Germinal center (tissue), 1 donor: ENCODE measurements around the gene EPDR1.

Experiments
- DNase-seq: peaks from one replicate; pipeline ENCODE4 v3.0.0; 2012; ENCODE audit warnings: mixed read lengths, low spot score

EPDR1 gene

DNA sequence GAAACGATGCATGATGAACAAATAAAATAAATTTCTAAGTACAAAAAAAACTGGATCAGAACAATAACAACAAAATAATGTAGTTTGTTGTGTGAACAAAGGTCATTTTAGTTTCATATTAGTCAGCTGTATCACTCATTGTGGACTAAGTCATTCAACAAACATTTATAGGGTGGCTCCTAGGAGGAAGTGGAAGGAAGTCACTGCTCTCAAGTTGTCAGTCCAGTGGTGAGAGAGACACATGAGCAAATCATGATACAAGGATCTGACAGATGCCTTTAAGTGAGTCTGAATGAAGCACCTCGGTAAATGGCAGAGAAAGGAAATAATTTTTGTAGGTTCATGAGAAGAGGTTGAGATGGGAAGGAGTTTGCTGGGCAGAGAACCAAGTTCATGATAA is 56.8 kb downstream of the EPDR1 start:
- no peak for DNase-seq

DNA sequence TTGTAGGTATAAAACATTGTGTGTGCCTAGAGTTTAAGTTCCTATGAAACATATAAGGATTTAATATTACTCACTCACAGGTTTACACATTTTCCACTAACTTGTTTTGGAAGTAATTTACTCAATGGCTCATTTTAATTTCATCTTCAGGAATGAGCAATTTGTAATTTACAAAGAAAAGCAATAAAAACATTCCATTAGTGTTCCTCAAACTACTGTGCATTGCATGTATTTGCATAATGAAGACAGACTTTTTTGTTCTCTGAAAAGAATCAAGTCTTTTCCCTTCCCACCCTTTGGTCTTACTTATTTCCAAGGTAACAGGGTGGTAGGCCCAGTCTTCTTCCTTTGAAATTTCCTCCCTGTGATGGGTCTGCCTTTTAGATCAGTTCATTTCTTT is 61.2 kb downstream of the EPDR1 start:
- no peak for DNase-seq

DNA sequence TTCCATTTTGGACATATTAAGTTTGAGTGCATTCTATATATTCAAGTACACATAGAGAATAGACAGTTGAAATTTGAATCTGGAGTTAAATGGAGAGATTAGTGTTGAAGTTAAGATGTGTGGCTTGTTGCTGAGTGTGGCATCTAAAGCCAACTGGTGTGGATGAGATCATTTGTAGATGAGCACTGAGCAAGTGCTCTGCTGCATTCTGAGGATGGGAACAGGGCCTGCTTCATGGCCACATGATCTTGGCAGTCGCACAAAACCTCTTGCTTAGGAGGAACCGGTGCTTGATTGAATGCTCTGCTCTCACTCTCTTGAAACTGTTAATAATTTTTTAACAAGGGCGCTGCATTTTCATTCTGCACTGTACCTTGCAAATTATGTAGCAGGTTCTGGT is 62.0 kb downstream of the EPDR1 start:
- DNase-seq = no peak

DNA sequence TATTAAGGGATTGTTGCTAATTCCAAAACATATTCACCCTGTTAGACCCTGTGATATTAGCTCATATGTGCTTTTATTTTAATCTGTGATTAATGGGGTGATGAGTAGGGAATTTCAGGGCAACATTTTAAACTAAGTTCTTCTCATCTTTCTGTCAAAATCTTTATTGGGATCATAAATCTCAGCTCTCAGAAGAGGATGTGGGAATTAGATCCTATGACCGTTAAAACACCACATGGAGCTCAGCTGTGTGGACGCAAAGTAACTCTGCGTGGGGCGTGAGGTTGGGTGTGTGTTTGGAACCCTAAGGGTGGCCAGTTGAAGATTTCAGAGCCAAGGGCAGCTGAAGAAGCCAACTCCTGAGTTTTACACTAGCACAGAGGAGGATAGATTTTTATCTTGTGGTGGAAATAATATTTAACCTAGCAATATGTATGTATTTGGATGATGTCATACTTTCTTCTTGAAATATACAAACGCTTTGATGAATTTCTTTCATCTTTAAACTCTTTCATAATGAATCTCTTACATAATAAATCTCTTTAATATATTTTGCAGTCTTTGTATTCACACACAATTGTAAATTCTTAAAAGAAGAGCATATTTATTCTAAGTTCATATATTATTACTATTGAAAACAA is 64.4 kb downstream of the EPDR1 start:
- DNase-seq = no peak

DNA sequence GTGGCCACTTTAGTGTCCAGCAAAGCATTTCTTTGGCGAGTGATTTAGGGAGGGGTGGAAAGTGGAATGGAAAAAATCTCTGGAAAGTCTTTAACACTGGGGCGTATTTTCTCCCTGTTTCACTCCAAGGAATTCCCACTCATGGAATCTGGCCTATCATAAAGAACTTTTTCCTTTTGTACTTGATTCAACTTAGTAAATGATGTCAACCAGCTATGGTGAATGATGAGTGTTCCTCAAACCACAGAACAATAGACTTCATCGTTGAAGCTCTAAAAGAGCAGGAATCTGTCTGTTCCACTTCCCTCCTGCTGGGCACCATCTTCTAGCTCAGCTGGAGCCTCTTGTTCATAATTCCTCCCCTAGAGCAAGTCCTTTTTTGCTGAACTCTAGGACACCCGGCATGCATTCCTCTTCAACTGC is 66.5 kb downstream of the EPDR1 start:
- no peak for DNase-seq

DNA sequence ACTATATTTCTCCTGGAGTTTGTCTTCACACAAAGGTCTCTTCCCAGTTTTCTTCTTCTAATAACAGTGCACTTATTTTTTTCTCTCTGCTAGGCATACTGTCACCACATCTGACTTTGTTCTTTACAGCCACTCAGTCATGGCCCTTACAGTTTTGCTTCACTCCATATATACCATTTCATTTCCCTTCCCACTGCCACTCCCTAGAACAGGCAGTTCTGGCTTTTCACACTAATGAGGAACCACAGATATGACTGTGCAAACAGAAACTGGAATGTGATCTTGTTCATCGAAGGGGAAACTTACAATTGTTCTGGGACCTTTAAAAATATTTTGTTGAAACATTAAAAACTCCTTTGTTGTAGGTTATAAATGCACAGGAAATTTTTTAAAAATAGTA is 67.3 kb downstream of the EPDR1 start:
- DNase-seq = no peak

DNA sequence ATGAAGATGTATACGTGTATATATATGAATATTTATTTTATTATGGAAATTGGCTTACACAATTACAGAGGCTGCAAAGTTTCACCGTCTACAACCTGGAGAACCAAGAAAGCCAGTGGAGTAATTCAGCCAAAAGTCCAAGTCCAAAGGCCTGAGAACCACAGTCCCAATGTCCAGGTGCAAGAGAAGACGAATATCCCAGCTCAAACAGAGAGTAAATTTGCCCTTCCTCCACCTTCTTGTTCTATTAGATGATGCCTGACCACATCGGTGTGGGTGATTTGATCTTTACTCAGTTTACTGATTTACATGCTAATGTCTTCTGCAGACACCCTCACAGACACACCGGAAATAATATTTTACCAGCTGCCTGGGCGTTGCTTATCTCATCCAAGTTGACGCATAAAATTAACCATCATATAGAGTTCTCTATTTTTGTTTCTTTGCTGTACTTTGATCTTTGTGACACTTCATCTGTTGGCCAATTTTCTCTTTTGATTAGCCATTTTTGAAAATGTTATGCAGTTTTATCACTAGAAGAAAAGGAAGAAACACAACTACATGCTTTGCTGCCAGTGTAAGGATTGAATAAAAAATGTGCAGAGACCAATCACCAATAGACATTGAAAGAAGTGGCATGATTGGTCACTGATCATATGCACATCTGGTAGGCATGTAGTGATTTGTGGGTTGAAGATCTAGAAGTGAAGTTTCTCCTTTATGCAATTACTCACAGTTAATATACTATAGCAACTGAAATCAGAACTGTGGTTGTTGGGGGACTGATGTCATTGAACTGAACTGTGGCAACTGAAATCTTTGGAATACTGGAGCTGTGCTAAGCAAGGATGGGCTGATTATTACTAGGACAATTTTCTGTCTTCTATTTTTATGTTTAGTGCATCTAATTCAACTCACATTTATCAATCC is 68.5 kb downstream of the EPDR1 start:
- no peak for DNase-seq

DNA sequence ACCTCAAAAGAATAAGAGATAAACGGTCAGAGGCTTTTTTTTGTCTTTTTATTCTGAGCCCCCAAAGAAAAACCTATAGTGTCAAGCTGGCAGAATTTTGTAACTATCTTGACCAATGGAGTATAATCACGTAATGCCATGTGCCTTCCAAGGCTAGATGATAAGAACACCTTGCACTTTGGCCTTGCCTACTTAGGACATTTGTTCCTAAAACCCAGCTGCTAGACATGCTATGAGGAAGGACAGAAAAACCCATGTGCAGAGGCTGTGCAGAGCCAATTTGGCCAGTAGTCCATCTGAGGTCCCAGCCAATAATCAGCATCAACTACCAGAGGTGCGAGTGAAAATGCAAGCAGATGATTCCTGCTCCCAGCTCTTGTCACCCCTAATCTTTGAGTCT is 69.9 kb downstream of the EPDR1 start:
- DNase-seq = no peak

DNA sequence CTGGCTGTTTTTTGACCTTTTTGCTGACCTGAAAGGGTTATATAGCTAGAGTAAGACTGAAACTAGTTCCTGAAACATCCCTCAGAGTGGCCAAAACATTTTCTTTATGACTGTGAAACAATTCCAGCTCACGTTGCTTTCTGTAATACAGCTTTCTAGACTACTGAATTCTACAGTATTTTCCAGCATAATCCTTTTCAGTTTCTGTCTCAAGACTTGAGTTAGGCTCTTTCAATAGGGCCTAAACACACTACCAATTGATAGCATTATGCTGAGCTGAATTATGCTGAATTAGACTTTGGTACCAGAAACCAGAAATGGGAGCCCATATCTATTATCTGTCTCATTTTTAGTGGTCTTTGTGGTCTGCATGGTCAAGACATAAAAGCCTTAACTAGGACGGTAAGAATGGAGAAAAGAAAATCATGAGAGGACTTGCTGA is 72.6 kb downstream of the EPDR1 start:
- DNase-seq = no peak

DNA sequence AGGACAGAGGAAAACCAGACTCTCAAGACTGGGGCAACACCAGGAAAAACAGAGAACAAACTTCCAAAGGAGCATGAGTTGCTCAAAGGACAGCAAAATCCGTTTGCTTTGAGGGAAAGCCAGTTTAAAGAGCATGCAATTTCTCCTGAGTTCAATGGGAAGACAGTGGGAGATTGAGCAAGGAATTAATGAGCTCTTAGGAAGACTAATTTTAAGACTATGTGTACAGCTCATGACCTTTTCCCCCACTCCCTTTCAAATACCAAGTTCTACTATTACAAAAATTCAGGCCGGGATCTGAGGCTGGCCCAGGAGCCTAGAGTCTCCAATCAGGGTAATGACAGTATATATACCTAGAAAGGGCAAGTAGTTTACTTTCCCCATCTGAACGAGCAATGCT is 79.2 kb downstream of the EPDR1 start:
- DNase-seq = no peak

DNA sequence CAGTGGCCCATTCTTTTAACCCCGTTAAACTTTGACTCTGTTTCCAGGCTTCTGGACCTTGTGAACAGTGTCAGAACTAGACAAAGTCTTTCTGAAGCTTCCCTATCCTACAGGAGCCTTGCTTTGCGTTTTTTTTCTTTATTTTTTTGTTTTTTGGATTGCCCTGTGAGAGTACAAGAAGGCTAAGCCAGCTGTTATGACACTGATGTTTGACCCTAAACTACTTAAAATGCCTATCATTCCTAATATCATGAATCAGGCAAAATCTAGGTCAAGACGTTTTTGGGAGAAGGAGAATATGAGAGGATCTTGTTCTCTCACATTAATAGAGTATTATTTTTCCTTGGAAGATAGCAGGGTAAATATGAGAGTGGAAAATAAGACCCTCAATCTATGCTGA is 79.8 kb downstream of the EPDR1 start:
- DNase-seq = no peak
